HEK293 (cell line): Measurements from ENCODE around the gene LRRC47.

ENCODE experiments used
- CTCF ChIA-PET: fragments of 350-600 bp; formaldehyde crosslinking; extraction: SDS; loops from one replicate; lab custom pipeline; 2021; ENCODE audit warnings: antibody characterized with exemption; lab: Yijun Ruan, JAX
- POLR2A ChIA-PET: fragments of 300-600 bp; formaldehyde crosslinking; extraction: SDS; loops from one replicate; lab custom pipeline; 2020; ENCODE audit warnings: antibody characterized with exemption, inconsistent platforms; lab: Yijun Ruan, JAX
- H3K27ac ChIP-seq: fragments of 200-500 bp; sonication (Bioruptor generic); 2 replicates; pipeline ENCODE4 v1.5.1; 2014; ENCODE audit warnings: low read depth, low read length, control low read depth, inconsistent platforms; ENCODE audit errors: extremely low read depth
- H3K36me3 ChIP-seq, 2 experiments: fragments of 200-500 bp in 1 of 2; sonication (Bioruptor generic) in 1 of 2; 1 replicate in 1 of 2; 2 replicates in 1 of 2; pipeline ENCODE4 v1.5.1; 2014 to 2017; ENCODE audit warnings: inconsistent platforms in 2 of 2, low read length in 2 of 2; ENCODE audit not compliant: control insufficient read depth in 2 of 2, insufficient read depth in 1 of 2
- H3K4me1 ChIP-seq: fragments of 200-500 bp; sonication (Bioruptor generic); 2 replicates; pipeline ENCODE4 v1.5.1; 2014; ENCODE audit warnings: mild to moderate bottlenecking, low read length, inconsistent platforms; ENCODE audit not compliant: control insufficient read depth, insufficient read depth
- H3K4me3 ChIP-seq: 2 replicates; pipeline ENCODE4 v1.5.1; 2011; ENCODE audit warnings: low read depth, mild to moderate bottlenecking, control low read depth, low read length, moderate library complexity
- H3K9me3 ChIP-seq: fragments of 200-500 bp; sonication (Bioruptor generic); 2 replicates; pipeline ENCODE4 v1.5.1; 2014; ENCODE audit warnings: low read depth, low read length, inconsistent platforms; ENCODE audit not compliant: control insufficient read depth, insufficient read depth
- GLI2 ChIP-seq: fragments of 450-650 bp; formaldehyde crosslinking; IDR thresholded peaks from 2 replicates; pipeline ENCODE4; 2017; ENCODE audit warnings: missing biosample characterization, missing genetic modification characterization, low read depth, borderline replicate concordance
- KLF17 ChIP-seq: fragments of 450-650 bp; formaldehyde crosslinking; IDR thresholded peaks from 2 replicates; pipeline ENCODE4 v1.5.1; 2016; ENCODE audit warnings: missing biosample characterization, missing genetic modification characterization
- KLF9 ChIP-seq: fragments of 450-650 bp; formaldehyde crosslinking; IDR thresholded peaks from 2 replicates; pipeline ENCODE4 v1.5.1; 2016; ENCODE audit warnings: missing biosample characterization, missing genetic modification characterization, low read depth
- MZF1 ChIP-seq: fragments of 450-650 bp; formaldehyde crosslinking; IDR thresholded peaks from 2 replicates; pipeline ENCODE4 v1.5.1; 2017; ENCODE audit warnings: missing biosample characterization, missing genetic modification characterization, borderline replicate concordance
- ZBTB17 ChIP-seq: fragments of 450-650 bp; formaldehyde crosslinking; IDR thresholded peaks from 2 replicates; pipeline ENCODE4 v1.5.1; 2016; ENCODE audit warnings: missing biosample characterization, missing genetic modification characterization
- ZBTB48 ChIP-seq: fragments of 450-650 bp; formaldehyde crosslinking; IDR thresholded peaks from 2 replicates; pipeline ENCODE4 v1.5.1; 2016; ENCODE audit warnings: missing biosample characterization, missing genetic modification characterization
- ZBTB7A ChIP-seq: fragments of 450-650 bp; formaldehyde crosslinking; IDR thresholded peaks from 2 replicates; pipeline ENCODE4 v1.5.1; 2016; ENCODE audit warnings: low read depth, missing biosample characterization, missing genetic modification characterization
- ZNF121 ChIP-seq: fragments of 450-650 bp; formaldehyde crosslinking; IDR thresholded peaks from 2 replicates; pipeline ENCODE4 v1.5.1; 2016; ENCODE audit warnings: missing biosample characterization, missing genetic modification characterization
- ZNF146 ChIP-seq: fragments of 450-650 bp; formaldehyde crosslinking; IDR thresholded peaks from 2 replicates; pipeline ENCODE4 v1.5.1; 2016; ENCODE audit warnings: missing biosample characterization, missing genetic modification characterization
- ZNF155 ChIP-seq: fragments of 450-650 bp; formaldehyde crosslinking; IDR thresholded peaks from 2 replicates; pipeline ENCODE4 v1.5.1; 2016; ENCODE audit warnings: missing biosample characterization, missing genetic modification characterization
- ZNF16 ChIP-seq: fragments of 450-650 bp; formaldehyde crosslinking; IDR thresholded peaks from 2 replicates; pipeline ENCODE4 v1.5.1; 2016; ENCODE audit warnings: low read depth, missing biosample characterization, missing genetic modification characterization
- ZNF19 ChIP-seq: fragments of 450-650 bp; formaldehyde crosslinking; IDR thresholded peaks from 2 replicates; pipeline ENCODE4; 2016; ENCODE audit warnings: missing biosample characterization, missing genetic modification characterization, low read depth
- ZNF2 ChIP-seq: fragments of 450-650 bp; formaldehyde crosslinking; IDR thresholded peaks from 2 replicates; pipeline ENCODE4 v1.5.1; 2016; ENCODE audit warnings: missing biosample characterization, missing genetic modification characterization
- ZNF223 ChIP-seq: fragments of 450-650 bp; formaldehyde crosslinking; IDR thresholded peaks from 2 replicates; pipeline ENCODE4 v1.5.1; 2016; ENCODE audit warnings: missing biosample characterization, missing genetic modification characterization
- ZNF248 ChIP-seq: fragments of 450-650 bp; formaldehyde crosslinking; IDR thresholded peaks from 2 replicates; pipeline ENCODE4 v1.5.1; 2017; ENCODE audit warnings: missing biosample characterization, missing genetic modification characterization
- ZNF391 ChIP-seq: fragments of 450-650 bp; formaldehyde crosslinking; IDR thresholded peaks from 2 replicates; pipeline ENCODE4 v1.5.1; 2016; ENCODE audit warnings: low read depth, missing biosample characterization, missing genetic modification characterization, borderline replicate concordance
- ZNF394 ChIP-seq: fragments of 450-650 bp; formaldehyde crosslinking; IDR thresholded peaks from 2 replicates; pipeline ENCODE4 v1.5.1; 2016; ENCODE audit warnings: missing biosample characterization, missing genetic modification characterization, mild to moderate bottlenecking, moderate library complexity, borderline replicate concordance
- ZNF423 ChIP-seq: fragments of 450-650 bp; formaldehyde crosslinking; IDR thresholded peaks from 2 replicates; pipeline ENCODE4 v1.5.1; 2016; ENCODE audit warnings: missing biosample characterization, missing genetic modification characterization
- ZNF426 ChIP-seq: fragments of 450-650 bp; formaldehyde crosslinking; IDR thresholded peaks from 2 replicates; pipeline ENCODE4 v1.5.1; 2017; ENCODE audit warnings: missing biosample characterization, missing genetic modification characterization, mild to moderate bottlenecking, inconsistent platforms, moderate library complexity
- ZNF473 ChIP-seq: fragments of 450-650 bp; formaldehyde crosslinking; IDR thresholded peaks from 2 replicates; pipeline ENCODE4 v1.5.1; 2017; ENCODE audit warnings: missing biosample characterization, missing genetic modification characterization
- ZNF623 ChIP-seq: fragments of 450-650 bp; formaldehyde crosslinking; IDR thresholded peaks from 2 replicates; pipeline ENCODE4 v1.5.1; 2016; ENCODE audit warnings: missing biosample characterization, missing genetic modification characterization
- ZNF624 ChIP-seq: fragments of 450-650 bp; formaldehyde crosslinking; IDR thresholded peaks from 2 replicates; pipeline ENCODE4 v1.5.1; 2017; ENCODE audit warnings: missing biosample characterization, missing genetic modification characterization
- ZNF692 ChIP-seq: fragments of 450-650 bp; formaldehyde crosslinking; IDR thresholded peaks from 2 replicates; pipeline ENCODE4 v1.5.1; 2016; ENCODE audit warnings: missing biosample characterization, missing genetic modification characterization
- TF ChIP-seq, protein P1 (sequence below): fragments of 450-650 bp; formaldehyde crosslinking; IDR thresholded peaks from 2 replicates; pipeline ENCODE4 v1.5.1; 2016; ENCODE audit warnings: missing biosample characterization, missing genetic modification characterization
- TF ChIP-seq, protein P2 (sequence below): fragments of 450-650 bp; formaldehyde crosslinking; IDR thresholded peaks from 2 replicates; pipeline ENCODE4 v1.5.1; 2016; ENCODE audit warnings: missing biosample characterization, missing genetic modification characterization
- TF ChIP-seq, protein P3 (sequence below): fragments of 450-650 bp; formaldehyde crosslinking; IDR thresholded peaks from 2 replicates; pipeline ENCODE4 v1.5.1; 2016; ENCODE audit warnings: missing biosample characterization, missing genetic modification characterization, low read depth

The LRRC47 gene

GRCh38 chr1:3736131-3736561 is 60.2 kb downstream of the LRRC47 start:
- Histone ChIP-seq H3K36me3 (peaks cover 8 to 100% of the 10 kb centered on the region in 2 experiments; a peak in 2 of 3 replicates), H3K27ac (no peak overlapping the region), H3K9me3 (no peaks in the 10 kb centered on the region), H3K4me1 (no peaks in the 10 kb centered on the region), H3K4me3 (no peak overlapping the region)
- CTCF ChIA-PET, result interaction anchor here (0.6 to 2.2 kb wide), 2 partner anchors 12 to 171 kb away, joined by 3 to 10 read pairs; no protein-coding TSS in a partner anchor
- TF ChIP-seq ZNF423 (no peak), KLF9 (tag by site-specific recombination) (no peak), MZF1 (tag by site-specific recombination) (no peak), KLF17 (tag by site-specific recombination) (no peak), ZNF223 (no peak), ZBTB7A (tag by site-specific recombination) (no peak), ZNF394 (tag by site-specific recombination) (no peak)
- TF ChIP-seq, protein P1, sequence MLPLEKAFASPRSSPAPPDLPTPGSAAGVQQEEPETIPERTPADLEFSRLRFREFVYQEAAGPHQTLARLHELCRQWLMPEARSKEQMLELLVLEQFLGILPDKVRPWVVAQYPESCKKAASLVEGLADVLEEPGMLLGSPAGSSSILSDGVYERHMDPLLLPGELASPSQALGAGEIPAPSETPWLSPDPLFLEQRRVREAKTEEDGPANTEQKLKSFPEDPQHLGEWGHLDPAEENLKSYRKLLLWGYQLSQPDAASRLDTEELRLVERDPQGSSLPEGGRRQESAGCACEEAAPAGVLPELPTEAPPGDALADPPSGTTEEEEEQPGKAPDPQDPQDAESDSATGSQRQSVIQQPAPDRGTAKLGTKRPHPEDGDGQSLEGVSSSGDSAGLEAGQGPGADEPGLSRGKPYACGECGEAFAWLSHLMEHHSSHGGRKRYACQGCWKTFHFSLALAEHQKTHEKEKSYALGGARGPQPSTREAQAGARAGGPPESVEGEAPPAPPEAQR, result no peak
- POLR2A ChIA-PET, result no interaction called here

- no peak overlapping the region for H3K27ac ChIP-seq
- no peaks in the 10 kb centered on the region for H3K9me3 ChIP-seq
- TF ChIP-seq, protein P2, sequence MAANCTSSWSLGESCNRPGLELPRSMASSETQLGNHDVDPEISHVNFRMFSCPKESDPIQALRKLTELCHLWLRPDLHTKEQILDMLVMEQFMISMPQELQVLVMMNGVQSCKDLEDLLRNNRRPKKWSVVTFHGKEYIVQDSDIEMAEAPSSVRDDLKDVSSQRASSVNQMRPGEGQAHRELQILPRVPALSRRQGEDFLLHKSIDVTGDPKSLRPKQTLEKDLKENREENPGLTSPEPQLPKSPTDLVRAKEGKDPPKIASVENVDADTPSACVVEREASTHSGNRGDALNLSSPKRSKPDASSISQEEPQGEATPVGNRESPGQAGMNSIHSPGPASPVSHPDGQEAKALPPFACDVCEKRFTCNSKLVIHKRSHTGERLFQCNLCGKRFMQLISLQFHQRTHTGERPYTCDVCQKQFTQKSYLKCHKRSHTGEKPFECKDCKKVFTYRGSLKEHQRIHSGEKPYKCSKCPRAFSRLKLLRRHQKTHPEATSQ (tag by site-specific recombination), result no peak
- no peak for TF ChIP-seq ZNF623 (tag by site-specific recombination)
- TF ChIP-seq ZNF2 (tag by site-specific recombination), result no peak
- TF ChIP-seq ZNF16 (tag by site-specific recombination), result no peak
- TF ChIP-seq ZBTB48, result no peak
- TF ChIP-seq ZNF146 (tag by site-specific recombination), result no peak
- no peak for TF ChIP-seq ZNF624
- TF ChIP-seq ZNF248 (tag by site-specific recombination), result no peak
- no peak for TF ChIP-seq ZNF19 (tag by site-specific recombination)
- no peak for TF ChIP-seq ZNF155 (tag by site-specific recombination)
- TF ChIP-seq GLI2 (tag by site-specific recombination), result no peak
- no peak for TF ChIP-seq ZNF692
- no peak for TF ChIP-seq ZNF426 (tag by site-specific recombination)
- TF ChIP-seq ZNF391 (tag by site-specific recombination), result no peak
- TF ChIP-seq ZBTB17 (tag by site-specific recombination), result no peak
- TF ChIP-seq ZNF121 (tag by site-specific recombination), result no peak
- no peak for TF ChIP-seq ZNF473
- TF ChIP-seq, protein P3, sequence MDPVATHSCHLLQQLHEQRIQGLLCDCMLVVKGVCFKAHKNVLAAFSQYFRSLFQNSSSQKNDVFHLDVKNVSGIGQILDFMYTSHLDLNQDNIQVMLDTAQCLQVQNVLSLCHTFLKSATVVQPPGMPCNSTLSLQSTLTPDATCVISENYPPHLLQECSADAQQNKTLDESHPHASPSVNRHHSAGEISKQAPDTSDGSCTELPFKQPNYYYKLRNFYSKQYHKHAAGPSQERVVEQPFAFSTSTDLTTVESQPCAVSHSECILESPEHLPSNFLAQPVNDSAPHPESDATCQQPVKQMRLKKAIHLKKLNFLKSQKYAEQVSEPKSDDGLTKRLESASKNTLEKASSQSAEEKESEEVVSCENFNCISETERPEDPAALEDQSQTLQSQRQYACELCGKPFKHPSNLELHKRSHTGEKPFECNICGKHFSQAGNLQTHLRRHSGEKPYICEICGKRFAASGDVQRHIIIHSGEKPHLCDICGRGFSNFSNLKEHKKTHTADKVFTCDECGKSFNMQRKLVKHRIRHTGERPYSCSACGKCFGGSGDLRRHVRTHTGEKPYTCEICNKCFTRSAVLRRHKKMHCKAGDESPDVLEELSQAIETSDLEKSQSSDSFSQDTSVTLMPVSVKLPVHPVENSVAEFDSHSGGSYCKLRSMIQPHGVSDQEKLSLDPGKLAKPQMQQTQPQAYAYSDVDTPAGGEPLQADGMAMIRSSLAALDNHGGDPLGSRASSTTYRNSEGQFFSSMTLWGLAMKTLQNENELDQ (tag by site-specific recombination), result no peak
- ChIA-PET POLR2A (no interaction called here), CTCF (interaction anchor here (0.6 to 2.2 kb wide), 2 partner anchors 11 to 171 kb away, joined by 3 to 10 read pairs; no protein-coding TSS in a partner anchor)
- peaks cover 8 to 100% of the 10 kb centered on the region in 2 experiments; a peak in 2 of 3 replicates for H3K36me3 ChIP-seq
- no peaks in the 10 kb centered on the region for H3K4me1 ChIP-seq
- no peak overlapping the region for H3K4me3 ChIP-seq
These were observed 60.6 kb downstream of the LRRC47 start for GRCh38 chr1:3735688-3736087.
